BE2C (cell line): ENCODE results near the gene PIK3IP1.

Experiments used
- DNase-seq: peaks from one replicate; pipeline ENCODE4 v3.0.0-alpha.2; 2020
- H3K27me3 ChIP-seq: fragments of 250-450 bp; sonication (Bioruptor Pico); 2 replicates; pipeline ENCODE4 v1.5.1; 2020; ENCODE audit warnings: mild to moderate bottlenecking
- H3K36me3 ChIP-seq: fragments of 250-450 bp; sonication (Bioruptor Pico); 2 replicates; pipeline ENCODE4 v1.5.1; 2020; ENCODE audit warnings: mild to moderate bottlenecking
- H3K4me1 ChIP-seq: fragments of 250-450 bp; sonication (Bioruptor Pico); 2 replicates; pipeline ENCODE4 v1.5.1; 2020
- H3K4me3 ChIP-seq: 2 replicates; pipeline ENCODE4 v1.5.1; 2011; ENCODE audit warnings: low read depth, low read length
- H3K9me3 ChIP-seq: fragments of 250-450 bp; sonication (Bioruptor Pico); 2 replicates; pipeline ENCODE4 v1.5.1; 2020
- CTCF ChIP-seq: IDR thresholded peaks from 2 replicates; pipeline ENCODE4 v1.5.1; 2012; ENCODE audit warnings: mild to moderate bottlenecking, low read depth, low read length

The PIK3IP1 gene

DNA sequence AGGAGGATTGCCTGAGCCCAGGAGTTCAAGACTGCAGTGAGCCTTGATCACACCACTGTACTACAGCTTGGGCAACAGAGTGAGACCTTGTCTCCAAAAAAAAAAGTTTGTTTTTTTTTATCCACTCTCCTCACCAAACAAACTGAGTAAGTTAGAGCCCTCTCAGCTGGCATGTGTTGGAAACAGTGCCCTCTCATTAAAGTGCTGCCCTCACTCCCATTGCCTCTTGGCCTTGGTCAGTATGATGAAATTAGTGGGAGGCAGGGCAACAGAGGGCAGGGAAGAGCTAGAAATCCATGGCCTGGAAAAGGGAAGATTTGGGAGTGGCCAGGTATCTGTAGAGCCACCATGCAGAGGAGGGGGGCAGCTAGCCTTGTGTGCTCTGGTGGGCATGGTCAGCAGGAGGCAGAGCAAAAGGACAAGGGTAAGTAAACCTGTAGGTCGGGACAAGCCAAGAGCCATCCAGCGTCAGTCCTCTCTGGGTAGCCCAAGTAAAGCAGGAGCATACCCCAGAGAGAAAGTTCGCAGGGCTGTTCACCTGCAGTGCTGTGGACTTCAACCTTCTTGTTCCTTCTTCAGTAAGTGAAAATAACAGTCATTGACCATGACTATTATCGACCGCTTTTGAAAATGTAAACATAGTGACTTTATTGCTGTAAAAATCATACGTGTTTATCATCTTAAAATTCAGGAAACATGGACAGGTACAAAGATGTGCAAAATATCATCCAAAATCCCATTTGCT lies 28.2 kb downstream of the PIK3IP1 start:
- TF ChIP-seq CTCF: no peak
- H3K36me3 ChIP-seq: 0 out of 2 replicates have a peak, but pooled peaks cover 3% of the 10 kb centered on the region
- no peaks in the 10 kb centered on the region for H3K27me3 ChIP-seq
- no peaks in the 10 kb centered on the region for H3K9me3 ChIP-seq
- H3K4me1 ChIP-seq: no peaks in the 10 kb centered on the region
- no peak overlapping the region for H3K4me3 ChIP-seq
- no peak for DNase-seq

- Histone ChIP-seq H3K9me3 (no peaks in the 10 kb centered on the region), H3K4me3 (no peak overlapping the region), H3K4me1 (no peaks in the 10 kb centered on the region), H3K36me3 (0 out of 2 replicates have a peak, but pooled peaks cover 3% of the 10 kb centered on the region), H3K27me3 (no peaks in the 10 kb centered on the region)
- no peak for TF ChIP-seq CTCF
- no peak for DNase-seq
Observed at GRCh38 chr22:31262312-31263133, 29.8 kb downstream of the PIK3IP1 start.

DNA sequence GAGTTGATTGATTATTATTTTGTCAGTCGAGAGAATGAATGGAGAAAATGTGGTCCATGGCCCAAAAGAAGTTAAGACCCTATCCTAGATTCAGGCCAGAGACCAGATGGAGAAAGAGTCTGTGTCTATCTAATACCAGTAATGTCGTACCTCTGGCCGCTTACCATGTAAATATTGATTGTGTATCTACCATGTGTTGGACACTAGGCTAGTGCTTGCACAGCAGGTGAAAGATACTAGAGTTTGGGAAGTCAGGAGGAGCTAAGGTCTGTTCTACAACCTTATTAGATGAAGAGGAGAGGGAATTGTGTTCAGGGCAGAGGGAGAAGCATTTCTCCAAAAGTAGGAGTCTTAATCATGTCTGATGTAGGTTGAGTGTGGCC lies 31.8 kb downstream of the PIK3IP1 start:
- no peaks in the 10 kb centered on the region for H3K27me3 ChIP-seq
- 0 out of 2 replicates have a peak, but pooled peaks cover 3% of the 10 kb centered on the region for H3K36me3 ChIP-seq
- no peak for DNase-seq
- H3K9me3 ChIP-seq: no peaks in the 10 kb centered on the region
- H3K4me1 ChIP-seq: no peaks in the 10 kb centered on the region
- TF ChIP-seq CTCF: no peak
- no peak overlapping the region for H3K4me3 ChIP-seq

- no peak for DNase-seq
- Histone ChIP-seq H3K4me3 (no peak overlapping the region), H3K27me3 (no peaks in the 10 kb centered on the region), H3K36me3 (0 out of 2 replicates have a peak, but pooled peaks cover 3% of the 10 kb centered on the region), H3K4me1 (no peaks in the 10 kb centered on the region), H3K9me3 (no peaks in the 10 kb centered on the region)
- TF ChIP-seq CTCF: no peak
Observed at GRCh38 chr22:31259798-31260473, 32.4 kb downstream of the PIK3IP1 start.

GRCh38 chr22:31253949-31254348 lies 38.3 kb downstream of the PIK3IP1 start:
- Histone ChIP-seq H3K36me3 (no peaks in the 10 kb centered on the region), H3K4me3 (no peak overlapping the region), H3K4me1 (no peaks in the 10 kb centered on the region), H3K27me3 (no peaks in the 10 kb centered on the region), H3K9me3 (no peaks in the 10 kb centered on the region)
- no peak for TF ChIP-seq CTCF
- DNase-seq: no peak
